HCT116 (cell line): Measurements from ENCODE around the gene FPR1. TPM values are rescaled to one million over a fixed set of nuclear protein-coding genes. Genes with fewer than 3 reads are reported as not detected.

Experiments used
- ATAC-seq: fragments of 200-7000 bp; cut with Tn5 transposase; 2 replicates; pipeline ENCODE4 v1.9.1; 2020; ENCODE audit warnings: mild to moderate bottlenecking, moderate library complexity
- BruUV-seq: library from RNA; stranded (reverse); fragments of 400-500 nt; replicated peaks from 2 replicates; lab custom pipeline; 2021; lab: Mats Ljungman, UMichigan
- CTCF ChIA-PET: fragments of 300-600 bp; sonication (Branson Sonifier 250); formaldehyde crosslinking; loops from one replicate; lab custom pipeline; 2021; ENCODE audit warnings: antibody characterized with exemption; lab: Charles Lee
- POLR2A ChIA-PET: fragments of 300-600, 350-600 bp; sonication (Branson Sonifier 250); formaldehyde crosslinking; loops from one replicate; lab custom pipeline; 2021; ENCODE audit warnings: antibody characterized with exemption; lab: Charles Lee
- RAD21 ChIA-PET, 2 experiments: fragments of 300-600 bp; sonication (Branson Sonifier 250); formaldehyde crosslinking; loops; one replicate each; lab custom pipeline; 2023; ENCODE audit warnings: low total read pairs in 2 of 2; ENCODE audit not compliant: uncharacterized antibody in 2 of 2, unreplicated experiment in 2 of 2, low non-redundant PET in 1 of 2; lab: Charles Lee
- DNase-seq: peaks from one replicate; pipeline ENCODE4 v3.0.0-alpha.2; 2010; ENCODE audit warnings: low read depth, low spot score
- H2AFZ ChIP-seq: fragments of 200-600 bp; shearing (Covaris generic), sonication (generic); 2 replicates; pipeline ENCODE4 v1.6.1; 2017; ENCODE audit warnings: low read depth, mixed run types, mixed read lengths, antibody characterized with exemption, low read length; ENCODE audit not compliant: poor library complexity, severe bottlenecking
- H3K27ac ChIP-seq: 2 replicates; pipeline ENCODE4 v1.5.1; 2012; ENCODE audit warnings: low read depth, low read length
- H3K27me3 ChIP-seq: fragments of 200-600 bp; sonication (generic); 2 replicates; pipeline ENCODE4 v1.6.1; 2016; ENCODE audit warnings: mixed run types, low read length, mixed read lengths; ENCODE audit not compliant: insufficient read depth
- H3K36me3 ChIP-seq, 2 experiments: fragments of 200-500 bp in 1 of 2; fragments of 200-600 bp in 1 of 2; sonication (Bioruptor generic) in 1 of 2; sonication (generic) in 1 of 2; 2 replicates each; pipeline versions ENCODE4 v1.5.1 to v1.6.1; 2014 to 2016; ENCODE audit warnings: low read length in 2 of 2, inconsistent platforms in 1 of 2, mixed read lengths in 1 of 2, mixed run types in 1 of 2; ENCODE audit not compliant: insufficient read depth in 2 of 2, control insufficient read depth in 1 of 2
- H3K4me1 ChIP-seq, 2 experiments: fragments of 200-600 bp in 1 of 2; sonication (generic) in 1 of 2; 2 replicates each; pipeline versions ENCODE4 v1.5.1 to v1.6.1; 2012 to 2017; ENCODE audit warnings: low read length in 2 of 2, inconsistent platforms in 1 of 2, mild to moderate bottlenecking in 1 of 2, mixed read lengths in 1 of 2, mixed run types in 1 of 2, moderate library complexity in 1 of 2; ENCODE audit not compliant: insufficient read depth in 2 of 2, control insufficient read depth in 1 of 2
- H3K4me2 ChIP-seq: fragments of 200-600 bp; sonication (generic); 2 replicates; pipeline ENCODE4 v1.6.1; 2017; ENCODE audit warnings: mixed run types, low read length, mixed read lengths
- H3K4me3 ChIP-seq, 2 experiments: fragments of 200-600 bp in 1 of 2; sonication (generic) in 1 of 2; replicated peaks in 1 of 2; 2 replicates each; pipeline ENCODE4 v1.5.1; 2011 to 2016; ENCODE audit warnings: low read length in 2 of 2, control low read depth in 1 of 2, low read depth in 1 of 2, mild to moderate bottlenecking in 1 of 2, mixed read lengths in 1 of 2, mixed run types in 1 of 2
- H3K79me2 ChIP-seq: fragments of 200-600 bp; sonication (generic); 2 replicates; pipeline ENCODE4 v1.6.1; 2017; ENCODE audit warnings: mild to moderate bottlenecking, mixed run types, low read length, moderate library complexity, mixed read lengths; ENCODE audit not compliant: insufficient read depth
- H3K9ac ChIP-seq: fragments of 200-600 bp; sonication (generic); 2 replicates; pipeline ENCODE4 v1.6.1; 2016; ENCODE audit warnings: low read length, mixed read lengths
- H3K9me2 ChIP-seq: fragments of 200-600 bp; sonication (generic), shearing (Covaris generic); 2 replicates; pipeline ENCODE4 v1.6.1; 2017; ENCODE audit warnings: mixed run types, mild to moderate bottlenecking, moderate library complexity; ENCODE audit not compliant: insufficient read depth
- H3K9me3 ChIP-seq, 2 experiments: fragments of 200-500 bp in 1 of 2; fragments of 200-600 bp in 1 of 2; sonication (Bioruptor generic) in 1 of 2; sonication (generic) in 1 of 2; 2 replicates each; pipeline ENCODE4 v1.6.1; 2014 to 2017; ENCODE audit warnings: low read length in 2 of 2, mixed read lengths in 2 of 2, inconsistent platforms in 1 of 2, low read depth in 1 of 2, mild to moderate bottlenecking in 1 of 2, mixed run types in 1 of 2, moderate library complexity in 1 of 2; ENCODE audit not compliant: control insufficient read depth in 1 of 2, insufficient read depth in 1 of 2
- H4K20me1 ChIP-seq: fragments of 200-600 bp; sonication (generic), shearing (Covaris generic); 2 replicates; pipeline ENCODE4 v1.6.1; 2017; ENCODE audit warnings: mixed run types, mild to moderate bottlenecking, moderate library complexity; ENCODE audit not compliant: insufficient read depth
- ATF3 ChIP-seq: IDR thresholded peaks from 2 replicates; pipeline ENCODE4 v1.6.1; 2012
- CEBPB ChIP-seq: IDR thresholded peaks from 2 replicates; pipeline ENCODE4 v1.6.1; 2012; ENCODE audit warnings: low read depth
- EGR1 ChIP-seq: IDR thresholded peaks from 2 replicates; pipeline ENCODE4 v1.6.1; 2012; ENCODE audit warnings: low read depth
- JUND ChIP-seq: IDR thresholded peaks from 2 replicates; pipeline ENCODE4 v1.6.1; 2012
- POLR2A ChIP-seq: IDR thresholded peaks from 2 replicates; pipeline ENCODE4 v1.7.0; 2011; ENCODE audit warnings: borderline replicate concordance; ENCODE audit not compliant: insufficient read depth, insufficient read length; ENCODE audit errors: extremely low read depth
- POLR2AphosphoS5 ChIP-seq: IDR thresholded peaks from 2 replicates; pipeline ENCODE4 v1.6.1; 2011; ENCODE audit warnings: mild to moderate bottlenecking, low read depth, low read length, moderate library complexity
- SIN3A ChIP-seq: IDR thresholded peaks from 2 replicates; pipeline ENCODE4 v1.6.1; 2012; ENCODE audit warnings: low read depth
- SP1 ChIP-seq: IDR thresholded peaks from 2 replicates; pipeline ENCODE4 v1.6.1; 2012; ENCODE audit warnings: low read depth
- SRF ChIP-seq: IDR thresholded peaks from 2 replicates; pipeline ENCODE4 v1.6.1; 2012; ENCODE audit warnings: low read depth
- TCF7L2 ChIP-seq: IDR thresholded peaks from 2 replicates; pipeline ENCODE4 v1.7.0; 2011; ENCODE audit warnings: borderline replicate concordance, inconsistent platforms; ENCODE audit not compliant: insufficient read depth, insufficient read length; ENCODE audit errors: extremely low read depth
- YY1 ChIP-seq: IDR thresholded peaks from 2 replicates; pipeline ENCODE4 v1.6.1; 2011; ENCODE audit warnings: low read length, low read depth, moderate library complexity, mild to moderate bottlenecking; ENCODE audit not compliant: insufficient replicate concordance; ENCODE audit errors: extremely low read depth
- ZFX ChIP-seq: fragments of 450-650 bp; IDR thresholded peaks from 2 replicates; pipeline ENCODE4 v1.6.1; 2017
- intact Hi-C: fragments of 100-400 bp; cut with micrococcal nuclease; formaldehyde crosslinking; loops from 2 replicates; pipeline ENCODE4 v1.10.0; 2022
- total RNA-seq: library from RNA; stranded (reverse); gene quantifications from one replicate; pipeline ENCODE4 v1.2.1, GENCODE V29; 2021; ENCODE audit not compliant: unreplicated experiment
- TF ChIP-seq, protein P1 (sequence below): IDR thresholded peaks from 2 replicates; pipeline ENCODE4 v1.6.1; 2011; ENCODE audit warnings: mild to moderate bottlenecking, low read length, moderate library complexity; ENCODE audit not compliant: insufficient replicate concordance; ENCODE audit errors: extremely low read depth
- TF ChIP-seq, protein P2 (sequence below): IDR thresholded peaks from 2 replicates; pipeline ENCODE4 v1.6.1; 2012
- TF ChIP-seq, protein P3 (sequence below): IDR thresholded peaks from 2 replicates; pipeline ENCODE4 v1.6.1; 2012; ENCODE audit warnings: low read depth

Gene FPR1
- total RNA-seq, 1 experiment from 2014 or later: not detected

DNA sequence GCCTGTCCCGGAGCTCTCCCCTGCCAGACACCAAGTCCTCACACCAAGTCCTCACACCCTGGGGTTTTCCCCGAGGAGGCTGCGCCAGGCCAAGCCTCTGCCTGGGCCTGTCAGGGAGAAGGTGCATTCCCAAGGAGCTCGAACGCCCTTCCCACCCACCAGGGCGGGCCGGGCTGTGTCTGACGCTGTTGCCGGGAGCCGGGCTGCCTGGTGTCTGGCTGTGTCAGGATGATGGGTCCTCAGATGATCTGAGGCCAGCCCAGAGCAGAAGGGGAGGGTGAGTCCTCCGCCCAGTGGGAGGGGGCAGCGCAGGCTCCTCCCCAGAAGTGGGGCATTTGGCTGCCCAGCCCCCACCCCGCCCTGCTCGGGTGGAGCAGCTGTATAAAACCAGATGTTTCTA, 25.6 kb downstream of the FPR1 start:
- POLR2A ChIA-PET: no interaction called here

More for the DNA sequence above, 25.6 kb downstream of the FPR1 start:
- ChIA-PET CTCF (no interaction called here), RAD21 (no interaction called here)
- Histone ChIP-seq H3K4me1 (peaks cover 0 to 6% of the 10 kb centered on the region in 2 experiments; a peak in 1 of 4 replicates), H3K9me2 (no peaks in the 10 kb centered on the region), H3K9me3 (no peaks in the 10 kb centered on the region), H3K79me2 (no peaks in the 10 kb centered on the region), H3K4me2 (no peak overlapping the region), H4K20me1 (no peaks in the 10 kb centered on the region), H3K27ac (no peak overlapping the region), H3K27me3 (no peaks in the 10 kb centered on the region), H2AFZ (no peak overlapping the region), H3K36me3 (no peaks in the 10 kb centered on the region), H3K9ac (no peak overlapping the region), H3K4me3 (no peak overlapping the region)
- TF ChIP-seq SRF: no peak
- no peak for TF ChIP-seq ATF3
- no peak for TF ChIP-seq TCF7L2
- TF ChIP-seq, protein P1, sequence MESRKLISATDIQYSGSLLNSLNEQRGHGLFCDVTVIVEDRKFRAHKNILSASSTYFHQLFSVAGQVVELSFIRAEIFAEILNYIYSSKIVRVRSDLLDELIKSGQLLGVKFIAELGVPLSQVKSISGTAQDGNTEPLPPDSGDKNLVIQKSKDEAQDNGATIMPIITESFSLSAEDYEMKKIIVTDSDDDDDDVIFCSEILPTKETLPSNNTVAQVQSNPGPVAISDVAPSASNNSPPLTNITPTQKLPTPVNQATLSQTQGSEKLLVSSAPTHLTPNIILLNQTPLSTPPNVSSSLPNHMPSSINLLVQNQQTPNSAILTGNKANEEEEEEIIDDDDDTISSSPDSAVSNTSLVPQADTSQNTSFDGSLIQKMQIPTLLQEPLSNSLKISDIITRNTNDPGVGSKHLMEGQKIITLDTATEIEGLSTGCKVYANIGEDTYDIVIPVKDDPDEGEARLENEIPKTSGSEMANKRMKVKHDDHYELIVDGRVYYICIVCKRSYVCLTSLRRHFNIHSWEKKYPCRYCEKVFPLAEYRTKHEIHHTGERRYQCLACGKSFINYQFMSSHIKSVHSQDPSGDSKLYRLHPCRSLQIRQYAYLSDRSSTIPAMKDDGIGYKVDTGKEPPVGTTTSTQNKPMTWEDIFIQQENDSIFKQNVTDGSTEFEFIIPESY: no peak
- TF ChIP-seq SP1: no peak
- no peak for TF ChIP-seq CEBPB
- TF ChIP-seq POLR2AphosphoS5: no peak
- TF ChIP-seq EGR1: no peak
- TF ChIP-seq, protein P2, sequence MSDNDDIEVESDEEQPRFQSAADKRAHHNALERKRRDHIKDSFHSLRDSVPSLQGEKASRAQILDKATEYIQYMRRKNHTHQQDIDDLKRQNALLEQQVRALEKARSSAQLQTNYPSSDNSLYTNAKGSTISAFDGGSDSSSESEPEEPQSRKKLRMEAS: no peak
- TF ChIP-seq, protein P3, sequence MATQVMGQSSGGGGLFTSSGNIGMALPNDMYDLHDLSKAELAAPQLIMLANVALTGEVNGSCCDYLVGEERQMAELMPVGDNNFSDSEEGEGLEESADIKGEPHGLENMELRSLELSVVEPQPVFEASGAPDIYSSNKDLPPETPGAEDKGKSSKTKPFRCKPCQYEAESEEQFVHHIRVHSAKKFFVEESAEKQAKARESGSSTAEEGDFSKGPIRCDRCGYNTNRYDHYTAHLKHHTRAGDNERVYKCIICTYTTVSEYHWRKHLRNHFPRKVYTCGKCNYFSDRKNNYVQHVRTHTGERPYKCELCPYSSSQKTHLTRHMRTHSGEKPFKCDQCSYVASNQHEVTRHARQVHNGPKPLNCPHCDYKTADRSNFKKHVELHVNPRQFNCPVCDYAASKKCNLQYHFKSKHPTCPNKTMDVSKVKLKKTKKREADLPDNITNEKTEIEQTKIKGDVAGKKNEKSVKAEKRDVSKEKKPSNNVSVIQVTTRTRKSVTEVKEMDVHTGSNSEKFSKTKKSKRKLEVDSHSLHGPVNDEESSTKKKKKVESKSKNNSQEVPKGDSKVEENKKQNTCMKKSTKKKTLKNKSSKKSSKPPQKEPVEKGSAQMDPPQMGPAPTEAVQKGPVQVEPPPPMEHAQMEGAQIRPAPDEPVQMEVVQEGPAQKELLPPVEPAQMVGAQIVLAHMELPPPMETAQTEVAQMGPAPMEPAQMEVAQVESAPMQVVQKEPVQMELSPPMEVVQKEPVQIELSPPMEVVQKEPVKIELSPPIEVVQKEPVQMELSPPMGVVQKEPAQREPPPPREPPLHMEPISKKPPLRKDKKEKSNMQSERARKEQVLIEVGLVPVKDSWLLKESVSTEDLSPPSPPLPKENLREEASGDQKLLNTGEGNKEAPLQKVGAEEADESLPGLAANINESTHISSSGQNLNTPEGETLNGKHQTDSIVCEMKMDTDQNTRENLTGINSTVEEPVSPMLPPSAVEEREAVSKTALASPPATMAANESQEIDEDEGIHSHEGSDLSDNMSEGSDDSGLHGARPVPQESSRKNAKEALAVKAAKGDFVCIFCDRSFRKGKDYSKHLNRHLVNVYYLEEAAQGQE: no peak
- TF ChIP-seq JUND: no peak
- no peak for TF ChIP-seq SIN3A
- no peak for TF ChIP-seq ZFX
- TF ChIP-seq YY1: no peak
- no peak for TF ChIP-seq POLR2A
- DNase-seq: no peak
- intact Hi-C loops: no loop called here
- no TSS peak for BruUV-seq
- no peak for ATAC-seq
